A172 (cell line): Measurements from ENCODE around the gene PDCD6IP. TPM values are rescaled to one million over a fixed set of nuclear protein-coding genes. Genes with fewer than 3 reads are reported as not detected.
A peak's percentile ranks its signal among the peaks of the same experiment; 100 is the strongest.
"Not testable (repeated sequence)": the region's sequence is repeated elsewhere in the genome, so short reads cannot be mapped to it uniquely, and the experiment has no call there.

Experiments used
- DNase-seq: peaks from one replicate; pipeline ENCODE4 v3.0.0-alpha.2; 2015; ENCODE audit warnings: low spot score
- total RNA-seq: library from RNA; depleted of rRNA; stranded (reverse); fragments of >200 nt; shearing (Covaris generic); gene quantifications from 2 replicates; pipeline ENCODE4 v1.2.3, GENCODE V29; 2014; rRNA removed

PDCD6IP gene
- 132 and 156 TPM in 2 replicates for total RNA-seq

DNA sequence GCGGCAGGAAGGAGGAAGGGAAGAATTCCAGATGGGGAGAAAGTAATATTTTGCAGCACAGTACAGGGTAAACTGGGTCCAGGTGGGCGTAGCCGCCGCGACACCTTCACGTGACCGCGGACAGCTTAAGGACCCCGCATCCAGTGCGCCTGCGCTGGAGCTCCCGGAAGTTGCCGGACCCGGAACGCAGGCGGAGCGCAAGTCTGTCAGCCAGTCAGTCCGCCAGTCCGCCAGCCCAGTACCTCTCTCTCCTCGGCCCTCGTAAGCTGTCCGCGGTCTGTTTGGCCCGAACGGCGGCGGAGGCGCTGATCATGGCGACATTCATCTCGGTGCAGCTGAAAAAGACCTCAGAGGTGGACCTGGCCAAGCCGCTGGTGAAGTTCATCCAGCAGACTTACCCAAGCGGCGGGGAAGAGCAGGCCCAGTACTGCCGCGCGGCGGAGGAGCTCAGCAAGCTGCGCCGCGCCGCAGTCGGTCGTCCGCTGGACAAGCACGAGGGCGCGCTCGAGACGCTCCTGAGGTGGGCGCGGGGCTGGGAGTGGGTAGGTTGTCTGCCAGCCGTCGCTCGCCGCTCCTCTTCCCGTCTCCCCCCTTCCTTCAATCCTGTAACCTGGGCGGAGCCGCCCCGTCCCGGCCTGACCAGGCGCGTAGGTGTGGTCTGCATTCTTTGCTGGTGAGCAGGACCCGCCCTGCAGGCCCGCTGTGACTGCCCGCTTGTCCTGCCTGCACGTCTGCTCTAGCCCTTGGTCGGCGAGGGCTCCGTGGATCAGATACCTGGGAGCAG, at the start of gene PDCD6IP:
PDCD6IP (plus strand) TSS at position 213 of the 784 bp plus-strand sequence; CDS start at position 312, 99 bp downstream.
- DNase-seq, result peak; percentile 92

DNA sequence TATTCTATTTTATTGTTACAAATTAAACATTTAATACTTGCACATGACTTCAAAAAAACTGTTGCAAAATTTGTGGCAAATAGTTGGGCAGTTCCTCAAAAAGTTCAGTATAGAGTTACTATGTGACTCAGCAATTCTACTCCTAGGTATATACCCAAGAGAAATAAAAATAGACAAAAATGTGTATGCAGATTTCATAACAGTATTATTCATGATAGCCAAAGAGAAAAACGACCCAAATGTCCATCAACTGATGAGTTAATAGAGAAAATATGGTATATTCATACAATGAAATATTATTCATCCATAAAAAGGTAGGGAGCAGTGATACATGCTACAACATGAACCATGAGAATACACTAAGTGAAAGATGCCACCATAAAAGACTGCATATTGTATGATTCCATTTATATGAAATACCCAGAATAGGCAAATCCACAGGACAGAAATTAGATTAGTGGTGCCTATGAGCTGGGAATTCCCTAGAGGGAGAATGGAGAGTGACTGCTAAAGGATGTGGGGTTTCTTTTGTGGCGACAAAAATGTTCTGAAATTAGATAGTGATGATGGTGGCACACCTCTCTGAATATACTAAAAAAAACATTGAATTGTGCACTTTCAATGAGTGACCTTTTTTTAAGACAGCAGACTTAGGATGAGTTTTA, 48.8 kb upstream of the PDCD6IP start:
- DNase-seq, result no peak

- no peak for DNase-seq
These were observed 48.2 kb upstream of the PDCD6IP start for GRCh38 chr3:33750211-33750548.

GRCh38 chr3:33751336-33751735, 47.1 kb upstream of the PDCD6IP start:
- no peak for DNase-seq

DNA sequence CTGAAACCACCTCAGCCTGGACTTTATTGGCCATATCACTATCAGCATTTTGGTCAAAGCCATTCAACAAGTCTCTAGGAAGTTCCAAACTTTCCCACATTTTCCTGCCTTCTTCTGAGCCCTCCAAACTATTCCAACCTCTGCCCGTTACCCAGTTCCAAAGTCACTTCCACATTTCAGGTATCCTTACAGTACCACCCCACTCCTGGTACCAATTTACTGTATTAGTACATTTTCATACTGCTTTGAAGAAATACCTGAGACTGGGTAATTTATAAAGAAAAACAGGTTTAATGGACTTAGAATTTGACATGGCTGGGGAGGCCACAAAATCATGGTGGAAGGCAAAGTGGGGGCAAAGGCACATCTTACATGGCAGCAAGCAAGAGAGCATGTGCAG, 44.0 kb upstream of the PDCD6IP start:
- DNase-seq, result not testable (repeated sequence)

DNA sequence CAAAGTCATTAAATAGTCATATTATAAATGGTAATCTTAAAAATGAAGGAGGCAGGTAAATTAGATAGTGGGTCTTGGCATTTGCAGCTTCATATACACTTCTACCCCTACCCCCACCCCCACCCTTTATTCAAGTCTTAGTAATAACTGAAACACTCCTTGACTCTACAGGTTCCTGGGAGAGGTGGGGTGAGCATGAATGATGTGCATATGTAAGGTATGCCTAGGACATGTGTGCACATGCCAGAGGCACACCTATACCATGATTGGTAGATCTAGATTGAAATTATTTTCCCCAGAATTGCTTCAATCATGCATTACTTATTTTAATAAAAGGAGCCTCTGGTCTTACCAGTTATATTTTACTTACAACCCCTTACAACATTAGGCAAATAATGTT, 40.1 kb upstream of the PDCD6IP start:
- DNase-seq, result no peak

DNA sequence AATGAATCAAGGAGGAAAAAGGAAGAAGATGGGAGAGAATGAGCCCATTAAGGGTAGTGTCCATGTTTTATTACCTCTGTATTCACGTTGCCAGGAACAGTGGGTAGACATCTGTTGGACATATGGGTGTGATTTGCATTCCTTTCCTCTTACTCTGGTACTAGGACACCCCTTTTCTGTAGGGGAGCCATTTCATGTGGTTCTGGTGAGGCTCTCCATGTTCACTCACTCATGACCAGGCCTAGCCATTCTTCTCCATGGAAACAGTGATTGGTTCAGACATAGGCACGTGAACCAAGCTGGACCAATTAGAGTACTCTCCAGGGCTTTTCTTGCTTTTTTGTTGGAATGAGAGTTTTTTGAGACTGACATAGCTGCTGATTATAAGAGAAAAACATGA, 39.6 kb upstream of the PDCD6IP start:
- DNase-seq, result peak; percentile 22

GRCh38 chr3:33768578-33769330, 29.7 kb upstream of the PDCD6IP start:
- no peak for DNase-seq

DNA sequence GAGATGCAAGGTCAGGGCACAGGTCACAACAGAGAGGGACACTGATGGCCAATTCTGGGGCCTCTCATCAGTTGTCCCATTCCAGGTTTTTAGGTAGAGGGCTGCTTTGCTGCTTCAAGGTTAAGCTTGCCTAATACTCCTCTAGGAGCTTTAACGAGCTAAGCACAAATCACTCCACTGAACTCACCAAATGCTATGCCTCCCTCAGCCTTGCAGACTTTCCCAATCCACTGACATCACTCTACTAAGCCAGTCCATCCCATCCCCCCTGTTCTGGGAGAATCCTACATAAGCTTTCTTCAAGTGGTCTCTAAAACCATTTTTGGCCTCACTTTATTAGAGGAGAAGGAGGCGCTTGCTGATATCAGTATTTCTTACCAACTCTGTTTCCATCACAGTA, 24.8 kb upstream of the PDCD6IP start:
- no peak for DNase-seq

GRCh38 chr3:33775363-33775762, 23.1 kb upstream of the PDCD6IP start:
- no peak for DNase-seq

- no peak for DNase-seq
These were observed 20.4 kb upstream of the PDCD6IP start for GRCh38 chr3:33777996-33778395.

- DNase-seq, result no peak
These were observed 18.7 kb upstream of the PDCD6IP start for GRCh38 chr3:33779751-33780150.

DNA sequence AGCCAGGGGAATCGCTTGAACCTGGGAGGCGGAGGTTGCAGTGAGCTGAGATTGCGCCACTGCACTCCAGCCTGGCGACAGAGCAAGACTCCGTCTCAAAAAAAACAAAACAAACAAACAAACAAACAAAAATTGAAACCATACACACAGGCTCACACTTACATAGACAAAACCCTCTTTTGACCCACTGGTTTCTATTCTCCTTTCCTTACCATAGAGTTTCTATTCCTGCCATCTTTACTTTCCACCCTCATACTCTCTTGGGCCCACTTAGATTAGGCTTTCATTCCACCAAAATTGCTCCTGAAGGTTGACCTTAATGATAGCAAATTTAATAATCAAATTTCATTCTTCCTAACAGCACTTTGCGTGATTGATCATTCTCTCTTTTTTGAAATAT, 17.0 kb upstream of the PDCD6IP start:
- not testable (repeated sequence) for DNase-seq

- no peak for DNase-seq
These were observed 11.7 kb upstream of the PDCD6IP start for GRCh38 chr3:33786565-33787327.

DNA sequence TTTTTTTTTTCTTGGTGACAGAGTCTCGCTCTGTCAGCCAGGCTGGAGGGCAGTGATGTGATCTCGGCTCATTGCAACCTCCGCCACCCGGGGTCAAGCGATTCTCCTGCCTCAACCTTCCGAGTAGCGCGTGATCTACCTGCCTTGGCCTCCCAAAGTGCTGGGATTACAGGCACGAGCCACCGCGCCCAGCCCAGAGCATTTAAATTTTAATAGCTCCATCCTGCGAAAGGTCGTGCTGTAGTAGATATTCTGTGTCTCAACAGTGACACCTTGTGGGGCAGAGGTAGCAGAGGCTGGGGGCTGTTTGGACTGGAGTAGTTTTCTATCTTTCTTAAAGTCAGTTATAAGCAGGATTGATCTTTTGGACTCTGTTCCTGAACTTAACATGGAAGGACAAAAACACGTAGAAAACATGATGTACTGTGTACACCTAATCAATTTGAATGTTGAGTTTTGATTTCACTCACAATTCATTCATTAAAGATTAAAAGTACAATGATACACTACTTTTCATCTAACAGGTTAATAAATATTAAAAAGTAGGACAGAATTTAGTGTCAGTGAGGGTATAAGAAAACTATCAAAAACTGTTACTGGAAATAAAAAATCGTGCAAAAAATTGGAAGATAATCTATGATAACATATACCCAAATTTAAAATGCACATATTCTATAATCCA, 11.0 kb upstream of the PDCD6IP start:
- DNase-seq, result peak; percentile 64

GRCh38 chr3:33789183-33789954, 9.1 kb upstream of the PDCD6IP start:
- DNase-seq, result no peak

GRCh38 chr3:33790091-33790490, 8.3 kb upstream of the PDCD6IP start:
- no peak for DNase-seq

- DNase-seq, result peak; percentile 19
These were observed 6.8 kb upstream of the PDCD6IP start for GRCh38 chr3:33791477-33792166.

DNA sequence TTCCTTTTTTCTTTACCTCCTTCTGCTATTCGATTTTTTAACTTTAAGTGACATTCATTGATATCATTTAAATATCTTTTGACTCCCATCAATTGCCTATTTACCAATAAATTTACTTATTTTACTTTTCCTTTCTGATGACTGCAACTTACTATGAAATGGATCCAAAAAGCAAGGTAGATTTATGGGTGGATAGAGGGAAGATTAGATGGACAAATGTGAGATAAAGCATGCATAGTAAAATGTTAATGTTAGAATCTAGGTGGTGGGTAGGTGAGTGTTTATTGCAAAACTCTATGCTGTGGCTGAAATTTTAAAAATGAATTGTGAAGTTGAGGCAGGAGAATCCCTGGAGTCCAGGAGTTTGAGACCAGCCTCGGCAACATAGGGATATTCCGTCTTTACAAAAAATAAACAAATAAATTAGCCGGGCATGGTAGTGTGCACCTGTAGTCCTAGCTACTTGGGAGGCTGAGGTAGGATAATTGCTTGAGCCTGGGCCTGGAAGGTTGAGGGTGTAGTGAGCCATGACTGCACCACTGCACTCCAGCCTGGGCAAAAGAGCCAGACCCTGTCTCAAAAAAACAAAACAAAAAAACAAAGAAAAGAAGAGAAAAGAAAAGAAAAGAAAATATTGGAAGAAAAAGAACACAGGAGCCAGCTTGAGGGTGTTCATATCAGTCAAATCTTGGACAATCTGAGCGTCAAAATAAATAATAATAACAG, 6.1 kb upstream of the PDCD6IP start:
- no peak for DNase-seq
